Measurements from ENCODE around the gene CNDP1.

- TF ChIP-seq POLR2A (IDR thresholded peaks at IDR 0.05; ENCODE audit: low read depth, low read length) (no peak), TAF1 (IDR thresholded peaks at IDR 0.05; ENCODE audit: low read depth, low read length) (no peak), POLR2AphosphoS5 (IDR thresholded peaks at IDR 0.05; ENCODE audit: low read depth, low read length) (no peak), POU2F2 (IDR thresholded peaks at IDR 0.05; ENCODE audit: low read depth, low read length) (no peak)
These were observed 4.9 kb upstream of the CNDP1 start for GRCh38 chr18:74529378-74529777.
